HG02943 (cell line): ENCODE data around the gene YPEL1.
"Not testable (repeated sequence)": the region's sequence is repeated elsewhere in the genome, so short reads cannot be mapped to it uniquely, and the experiment has no call there.

ENCODE experiments used
- ATAC-seq: cut with Tn5 transposase; IDR thresholded peaks from one replicate; pipeline ENCODE4 v1.9.1; 2021; ENCODE audit warnings: mild to moderate bottlenecking, low read depth, moderate library complexity; ENCODE audit not compliant: unreplicated experiment

Gene YPEL1

DNA sequence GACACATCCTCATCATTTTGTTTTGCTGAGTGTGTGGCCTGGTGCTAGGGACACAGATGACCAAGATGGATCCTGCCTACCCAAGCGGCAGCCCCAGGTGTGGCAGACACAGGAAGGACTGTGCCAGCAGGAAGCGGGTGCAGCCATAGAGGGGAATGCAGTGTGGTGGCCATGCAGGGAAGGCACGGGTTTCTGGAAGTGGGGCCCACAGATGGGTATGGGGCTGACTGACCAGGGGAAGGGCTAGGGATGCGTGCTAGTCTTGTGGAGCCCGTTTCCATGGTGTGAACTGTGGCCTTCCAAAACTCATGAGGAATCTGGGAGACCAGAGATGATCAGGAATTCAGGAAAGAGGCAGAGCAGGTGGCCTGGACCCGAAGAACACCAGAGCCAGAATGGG is 33.5 kb downstream of the YPEL1 start:
- no peak for ATAC-seq

DNA sequence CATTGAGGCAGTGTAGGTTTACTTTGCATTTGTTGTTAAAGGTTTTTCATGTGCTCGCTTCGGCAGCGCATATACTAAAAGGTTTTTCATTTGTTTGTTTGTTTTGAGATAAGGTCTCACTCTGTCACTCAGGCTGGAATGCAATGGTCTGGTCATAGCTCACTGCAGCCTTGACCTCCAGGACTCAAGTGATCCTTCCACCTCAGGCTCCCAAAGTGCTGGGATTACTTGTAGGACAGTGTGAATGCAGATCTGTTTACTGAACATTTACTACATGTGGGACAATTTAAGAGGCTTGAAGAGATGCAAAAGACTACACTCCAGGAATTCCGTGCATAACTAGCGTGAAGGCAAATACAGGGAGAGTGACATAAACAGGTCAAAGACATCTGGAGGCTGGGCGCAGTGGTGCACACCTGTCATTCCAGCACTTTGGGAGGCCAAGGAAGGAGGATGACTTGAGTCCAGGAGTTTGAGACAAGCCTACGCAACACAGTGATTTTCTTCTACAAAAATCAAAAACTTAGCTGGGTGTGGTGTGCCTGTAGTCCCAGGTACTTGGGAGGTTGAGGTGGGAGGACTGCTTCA is 34.1 kb downstream of the YPEL1 start:
- ATAC-seq = no peak

- ATAC-seq = no peak
These were observed 34.8 kb downstream of the YPEL1 start for GRCh38 chr22:21700822-21701221.

- no peak for ATAC-seq
These were observed 36.0 kb downstream of the YPEL1 start for GRCh38 chr22:21699643-21700042.

DNA sequence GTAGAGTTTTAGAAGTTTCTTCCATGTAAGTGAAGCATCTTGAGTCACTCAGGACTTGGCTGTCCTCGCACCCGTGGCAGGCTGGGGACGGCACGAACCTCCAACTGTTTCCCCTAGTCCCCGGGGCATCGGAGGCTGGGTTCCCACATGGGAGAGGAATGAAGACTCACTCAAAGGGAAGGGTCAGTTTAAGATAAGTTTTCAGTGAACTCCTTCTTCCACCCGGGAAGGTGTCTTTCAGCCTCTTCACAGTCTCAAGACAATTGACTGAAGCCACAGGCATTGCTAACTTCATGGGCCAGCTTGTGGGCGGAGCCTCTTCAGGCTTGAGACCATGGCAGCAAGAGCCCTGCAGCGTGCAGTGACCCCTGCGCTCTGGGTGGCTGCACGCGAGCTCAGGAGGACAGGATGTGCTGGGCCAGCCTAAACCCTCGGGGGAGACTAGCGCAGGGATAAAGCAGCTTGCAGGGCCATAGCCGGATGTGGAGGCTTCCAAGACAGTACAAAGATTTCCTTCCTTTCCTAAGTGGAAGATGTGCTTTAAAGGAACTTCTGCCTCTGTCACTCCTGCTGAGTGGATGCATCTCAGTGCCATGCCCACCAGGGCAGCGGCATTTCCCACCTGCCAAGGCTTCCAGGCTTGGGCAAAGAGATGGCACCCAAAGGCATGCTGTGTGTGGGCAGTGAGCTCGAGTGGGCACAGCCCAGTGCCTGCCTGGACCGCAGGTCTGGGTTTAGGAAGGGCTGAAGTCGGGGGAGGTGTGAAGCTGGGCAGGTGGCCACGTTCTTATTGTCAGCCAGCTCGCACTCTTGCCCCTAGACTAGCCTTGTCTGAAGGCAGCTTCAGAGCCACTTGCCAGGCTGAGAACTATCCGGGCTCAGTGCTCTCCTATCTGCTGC is 36.9 kb downstream of the YPEL1 start:
- ATAC-seq = no peak

GRCh38 chr22:21697880-21698279 is 37.7 kb downstream of the YPEL1 start:
- ATAC-seq = no peak

DNA sequence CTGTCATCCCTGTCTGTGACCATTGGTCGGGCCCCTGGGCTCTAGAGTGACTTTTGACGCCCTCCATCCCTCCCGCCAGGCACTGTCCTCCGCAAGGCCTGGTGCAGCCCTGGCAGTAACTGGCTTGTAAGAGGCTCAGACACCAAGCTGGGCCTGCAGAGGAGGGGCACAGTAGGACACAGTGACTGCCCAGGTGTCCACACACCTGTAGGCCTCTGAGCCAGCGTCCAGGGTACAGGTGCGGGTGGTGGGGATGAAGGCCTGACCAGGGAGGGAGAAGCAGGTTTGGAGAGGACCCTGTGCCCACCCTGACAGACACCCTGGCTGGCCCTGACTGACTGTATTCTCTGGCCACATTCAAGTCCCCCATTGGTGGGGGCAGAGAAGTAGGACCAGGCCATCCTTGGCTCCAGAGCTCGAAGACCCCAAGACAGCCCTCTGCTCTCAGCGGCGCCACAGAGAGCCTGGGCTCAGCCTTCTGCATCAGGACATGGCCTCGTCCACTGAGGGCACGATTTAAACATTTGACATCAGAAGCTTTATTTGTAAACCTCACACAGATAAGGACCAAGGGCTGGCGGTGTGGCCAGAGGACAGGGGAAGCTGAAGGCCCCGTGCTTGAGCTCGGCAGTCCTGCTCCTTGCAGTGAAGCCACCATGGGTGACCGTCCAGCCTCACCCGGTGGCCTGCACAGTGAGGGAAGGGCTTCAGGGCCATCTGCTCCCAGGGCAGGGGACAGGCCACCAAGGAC is 38.4 kb downstream of the YPEL1 start:
- ATAC-seq = no peak

DNA sequence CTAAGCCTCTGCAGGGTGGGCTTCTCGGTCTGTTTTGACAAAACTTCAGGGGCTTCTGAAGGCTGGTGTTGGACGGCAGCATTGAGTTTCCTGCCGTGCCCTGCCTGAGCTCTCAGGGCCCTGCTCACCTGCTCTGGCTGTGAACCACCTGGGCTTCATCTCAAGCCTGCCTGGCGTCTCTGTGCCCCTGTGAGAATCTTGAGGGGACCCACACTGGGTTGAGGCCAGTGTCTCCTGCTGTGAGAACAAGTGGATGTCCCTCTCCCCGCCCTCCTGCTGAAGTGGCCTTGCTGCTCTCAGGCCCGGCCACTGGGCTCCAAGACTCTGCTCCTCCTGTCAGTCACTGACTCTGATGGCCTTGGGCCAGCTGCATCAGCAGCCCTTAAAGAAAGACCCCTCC is 39.5 kb downstream of the YPEL1 start:
- ATAC-seq = no peak

GRCh38 chr22:21695430-21696085 is 40.0 kb downstream of the YPEL1 start:
- no peak for ATAC-seq

DNA sequence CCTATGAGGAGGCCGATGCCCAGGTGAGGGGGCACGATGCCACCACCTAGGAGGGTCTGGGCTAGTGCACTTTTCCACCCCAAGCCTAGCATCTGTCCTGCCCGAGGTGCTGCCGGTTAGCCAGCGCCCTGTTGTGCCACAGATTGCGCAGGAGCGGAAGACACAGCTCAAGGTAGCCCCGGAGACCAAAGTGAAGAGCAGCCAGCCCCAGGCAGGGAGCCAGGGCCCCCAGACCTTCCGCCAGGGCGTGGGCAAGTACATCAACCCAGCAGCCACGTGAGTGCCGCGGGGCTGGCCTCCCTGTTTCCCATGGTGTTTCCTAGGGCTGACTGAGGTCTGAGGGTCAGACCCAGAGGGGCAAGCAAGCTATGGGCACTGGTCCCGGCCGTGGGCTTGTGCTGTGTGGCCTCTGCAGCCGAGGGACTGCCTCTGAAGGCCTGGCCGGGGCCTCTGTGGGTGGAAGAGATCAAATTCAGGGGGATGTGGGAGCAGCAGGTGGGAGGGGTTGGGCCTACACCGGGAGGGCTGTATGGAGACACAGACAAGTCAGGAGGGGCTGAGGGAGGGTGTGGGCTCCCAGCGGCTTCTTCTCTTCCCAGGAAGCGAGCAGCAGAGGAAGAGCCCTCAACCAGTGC is 40.7 kb downstream of the YPEL1 start:
- no peak for ATAC-seq

DNA sequence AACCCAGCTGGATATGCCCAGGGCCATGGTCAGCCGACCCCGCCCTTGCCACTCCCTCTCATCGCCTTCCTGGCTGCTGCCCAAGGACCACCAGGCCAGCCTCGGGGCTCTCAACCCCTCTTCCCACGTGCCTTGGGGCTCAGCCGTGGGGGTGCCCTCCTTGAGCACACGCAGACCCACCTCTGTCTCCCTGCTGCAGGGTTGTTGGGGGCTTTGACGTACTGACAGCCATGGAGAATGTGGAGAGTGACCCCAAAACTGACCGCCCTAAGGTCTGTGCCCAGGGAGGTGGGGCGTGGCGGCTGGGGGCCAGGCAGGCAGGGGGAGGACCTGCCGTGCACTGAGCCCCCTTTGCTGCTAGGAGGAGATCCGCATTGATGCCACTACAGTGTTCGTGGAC is 41.2 kb downstream of the YPEL1 start:
- no peak for ATAC-seq

DNA sequence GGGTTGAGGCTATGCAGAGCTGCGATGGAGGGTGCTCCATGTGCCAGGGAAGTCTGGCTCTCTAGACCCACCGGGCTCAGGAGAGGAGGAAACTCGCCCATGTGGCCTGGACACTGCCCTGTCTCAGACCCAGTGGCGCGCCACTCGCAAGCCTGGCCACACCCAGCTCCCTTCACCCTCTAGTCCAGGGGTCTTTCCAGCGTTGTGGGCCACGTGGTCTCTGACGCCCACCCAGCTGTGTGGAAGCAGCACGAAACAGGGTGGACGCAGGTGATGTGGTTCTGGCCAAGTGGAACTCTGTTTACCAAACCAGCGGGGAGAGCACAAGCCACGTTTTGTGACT is 41.6 kb downstream of the YPEL1 start:
- ATAC-seq = no peak

DNA sequence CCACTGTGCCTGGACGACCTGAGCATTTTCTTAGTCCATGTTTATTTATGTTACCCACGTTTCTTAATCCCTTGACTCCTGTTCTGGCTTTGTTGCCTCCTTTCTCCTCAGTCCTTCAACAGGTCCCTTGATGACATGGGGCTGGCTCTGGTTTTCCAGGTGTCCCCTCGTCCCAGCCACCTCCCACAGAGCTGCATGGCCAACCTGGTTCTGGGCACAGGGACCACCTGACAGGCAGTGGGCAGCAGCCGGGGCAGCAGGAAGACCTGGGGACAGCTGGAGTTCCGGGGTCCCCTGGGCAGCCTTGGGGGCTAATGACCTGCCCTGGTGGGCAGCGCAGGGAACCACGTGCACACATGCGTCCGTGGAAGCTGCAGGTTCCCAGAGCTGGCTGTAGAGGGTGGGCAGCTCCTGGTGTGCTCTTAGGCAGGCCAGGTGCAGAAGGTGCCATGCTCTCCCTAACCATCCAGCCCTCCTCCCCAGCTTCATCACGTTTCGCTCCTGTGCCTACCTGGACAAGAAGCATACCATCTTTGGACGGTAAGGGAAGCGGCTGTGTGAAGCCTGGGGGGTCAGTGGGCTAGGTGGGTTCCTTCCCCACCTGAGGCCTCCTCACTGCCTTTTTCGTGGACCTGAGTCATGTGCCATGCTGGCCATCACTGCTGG is 42.1 kb downstream of the YPEL1 start:
- ATAC-seq = no peak

GRCh38 chr22:21692856-21693255 is 42.7 kb downstream of the YPEL1 start:
- not testable (repeated sequence) for ATAC-seq

DNA sequence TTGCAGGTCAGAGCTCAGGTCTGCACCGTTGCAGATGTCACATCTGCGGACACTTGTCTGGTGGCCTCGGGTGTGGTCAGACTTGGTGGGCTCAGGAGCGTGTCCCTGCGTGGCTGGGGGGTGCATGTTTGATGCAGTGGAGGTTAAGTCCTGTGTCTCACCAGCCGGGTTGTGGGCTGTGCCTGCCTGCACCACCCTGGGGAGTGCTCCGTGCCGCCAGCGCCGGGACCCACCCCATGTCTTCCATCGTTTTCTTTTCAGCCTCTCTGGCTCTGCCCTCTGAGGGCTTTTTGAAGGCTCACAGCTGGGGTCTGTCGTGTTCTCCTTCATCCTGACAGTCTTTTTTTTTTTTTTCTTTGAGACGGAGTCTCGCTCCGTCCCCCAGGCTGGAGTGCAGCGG is 43.8 kb downstream of the YPEL1 start:
- no peak for ATAC-seq

DNA sequence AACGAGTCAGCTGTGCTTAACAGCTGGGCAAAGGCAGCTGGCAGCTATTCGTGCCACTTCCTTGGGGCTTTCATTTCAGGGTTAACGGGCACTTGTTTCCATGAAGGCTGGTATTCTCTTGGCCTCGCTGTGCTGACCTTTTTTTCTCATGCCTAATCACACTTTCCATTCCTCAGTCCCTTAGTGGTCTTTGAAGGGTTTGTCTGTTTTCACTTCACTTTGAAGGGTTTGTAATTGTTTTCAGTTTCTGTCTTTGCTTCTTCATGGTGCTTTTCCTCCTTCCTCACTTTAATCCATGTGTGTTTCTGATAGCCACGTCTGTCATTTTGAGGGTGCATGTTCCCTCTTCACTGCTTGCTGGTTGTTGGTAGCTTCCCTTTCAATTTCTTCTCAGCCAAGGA is 45.2 kb downstream of the YPEL1 start:
- ATAC-seq = no peak

GRCh38 chr22:21688706-21689381 is 46.8 kb downstream of the YPEL1 start:
- no peak for ATAC-seq

DNA sequence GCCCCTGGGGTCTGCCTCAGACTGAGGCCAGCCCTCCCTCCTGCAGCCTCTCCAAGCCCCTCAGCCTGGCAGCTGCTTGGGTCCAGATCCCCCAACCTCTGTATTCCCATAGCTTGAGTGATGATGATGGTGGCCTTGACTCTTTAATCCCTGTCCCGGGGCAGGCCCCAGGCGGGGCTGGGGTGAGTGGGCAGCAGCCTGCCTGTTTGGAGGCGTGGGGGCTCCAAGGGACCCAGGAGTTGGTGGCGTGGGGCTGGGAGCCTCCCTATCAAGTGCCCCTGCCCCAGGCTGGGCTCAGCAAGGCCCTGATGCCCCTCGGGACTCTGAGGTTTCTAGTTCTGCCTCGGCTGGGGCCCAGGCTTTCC is 47.3 kb downstream of the YPEL1 start:
- no peak for ATAC-seq

- ATAC-seq = no peak
These were observed 47.8 kb downstream of the YPEL1 start for GRCh38 chr22:21687685-21688259.
